Nephron progenitor cell (in vitro differentiated cells): ENCODE measurements around the gene FRMD4A.
A peak's percentile ranks its signal among the peaks of the same experiment; 100 is the strongest.

ENCODE experiments used
- DNase-seq: peaks from one replicate; pipeline ENCODE4 v3.0.0; 2021
- H3K27ac Mint-ChIP-seq: 2 replicates; pipeline ENCODE4 v1.8.0; 2021; ENCODE audit warnings: mild to moderate bottlenecking, moderate library complexity, mixed read lengths
- H3K27me3 Mint-ChIP-seq: 2 replicates; pipeline ENCODE4 v1.8.0; 2021; ENCODE audit warnings: mild to moderate bottlenecking, low read depth, mixed read lengths; ENCODE audit not compliant: poor library complexity
- H3K36me3 Mint-ChIP-seq: 2 replicates; pipeline ENCODE4 v1.8.0; 2021; ENCODE audit warnings: low read depth, mixed read lengths
- H3K4me1 Mint-ChIP-seq: 2 replicates; pipeline ENCODE4 v1.8.0; 2021; ENCODE audit warnings: mixed read lengths
- H3K4me3 Mint-ChIP-seq: 2 replicates; pipeline ENCODE4 v1.8.0; 2021; ENCODE audit warnings: mild to moderate bottlenecking, moderate library complexity, mixed read lengths
- H3K9me3 Mint-ChIP-seq: 2 replicates; pipeline ENCODE4 v1.8.0; 2021; ENCODE audit warnings: mild to moderate bottlenecking, moderate library complexity, mixed read lengths
- CTCF ChIP-seq: fragments of 200-600 bp; sonication (generic); IDR thresholded peaks from 2 replicates; pipeline ENCODE4 v1.5.0; 2021; ENCODE audit warnings: antibody characterized with exemption

FRMD4A gene

GRCh38 chr10:13983035-13983434 lies 347.7 kb downstream of the FRMD4A start:
- Mint-ChIP-seq H3K36me3 (peaks cover 10% of the 10 kb centered on the region), H3K27ac (peak overlapping the region; percentile 97), H3K4me1 (peaks cover 70% of the 10 kb centered on the region), H3K9me3 (peaks cover 4% of the 10 kb centered on the region), H3K27me3 (no peaks in the 10 kb centered on the region), H3K4me3 (no peak overlapping the region)
- no peak for TF ChIP-seq CTCF
- DNase-seq = no peak

GRCh38 chr10:13978533-13979115 lies 352.1 kb downstream of the FRMD4A start:
- TF ChIP-seq CTCF = no peak
- H3K4me3 Mint-ChIP-seq = no peak overlapping the region
- H3K27me3 Mint-ChIP-seq = no peaks in the 10 kb centered on the region
- no peak overlapping the region for H3K27ac Mint-ChIP-seq
- H3K36me3 Mint-ChIP-seq = peaks cover 12% of the 10 kb centered on the region
- H3K9me3 Mint-ChIP-seq = peaks cover 5% of the 10 kb centered on the region
- H3K4me1 Mint-ChIP-seq = peaks cover 54% of the 10 kb centered on the region
- no peak for DNase-seq

GRCh38 chr10:13977861-13978532 lies 352.7 kb downstream of the FRMD4A start:
- Mint-ChIP-seq H3K4me1 (peaks cover 53% of the 10 kb centered on the region), H3K36me3 (peaks cover 12% of the 10 kb centered on the region), H3K27me3 (no peaks in the 10 kb centered on the region), H3K4me3 (no peak overlapping the region), H3K27ac (no peak overlapping the region), H3K9me3 (peaks cover 5% of the 10 kb centered on the region)
- no peak for TF ChIP-seq CTCF
- DNase-seq = no peak

- TF ChIP-seq CTCF = no peak
- no peaks in the 10 kb centered on the region for H3K27me3 Mint-ChIP-seq
- peaks cover 49% of the 10 kb centered on the region for H3K4me1 Mint-ChIP-seq
- H3K9me3 Mint-ChIP-seq = peaks cover 5% of the 10 kb centered on the region
- H3K4me3 Mint-ChIP-seq = no peak overlapping the region
- peaks cover 7% of the 10 kb centered on the region for H3K36me3 Mint-ChIP-seq
- H3K27ac Mint-ChIP-seq = no peak overlapping the region
- no peak for DNase-seq
These were observed 357.0 kb downstream of the FRMD4A start for GRCh38 chr10:13973742-13974141.

GRCh38 chr10:13972609-13973008 lies 358.1 kb downstream of the FRMD4A start:
- H3K4me1 Mint-ChIP-seq = peaks cover 47% of the 10 kb centered on the region
- no peak overlapping the region for H3K4me3 Mint-ChIP-seq
- TF ChIP-seq CTCF = no peak
- peaks cover 3% of the 10 kb centered on the region for H3K36me3 Mint-ChIP-seq
- no peak for DNase-seq
- peaks cover 2% of the 10 kb centered on the region for H3K9me3 Mint-ChIP-seq
- no peaks in the 10 kb centered on the region for H3K27me3 Mint-ChIP-seq
- H3K27ac Mint-ChIP-seq = no peak overlapping the region
